Thyroid gland (tissue), 4 donors: ENCODE results near the gene FHIT.

Experiments
- CTCF ChIP-seq, 6 experiments: fragments of 200-600 bp in 3 of 6; fragments of 450-650 bp in 3 of 6; sonication (generic) in 3 of 6; IDR thresholded peaks; one replicate each; pipeline ENCODE4 v1.5.1; 2016 to 2019; ENCODE audit warnings: antibody characterized with exemption in 6 of 6, mild to moderate bottlenecking in 2 of 6, inconsistent platforms in 1 of 6, moderate library complexity in 1 of 6
- POLR2A ChIP-seq, 2 donors: fragments of 450-650 bp; IDR thresholded peaks; one replicate each; pipeline ENCODE4 v1.6.1; 2017; ENCODE audit warnings: antibody characterized with exemption in 2 of 2, mild to moderate bottlenecking in 2 of 2, moderate library complexity in 1 of 2

- TF ChIP-seq CTCF (IDR thresholded peaks at IDR 0.05) (no peak), POLR2A (IDR thresholded peaks at IDR 0.05) (no peak)
Measured at GRCh38 chr3:61066800-61067199, 184.5 kb downstream of the FHIT start.
